OCI-LY1 (cell line): ENCODE results near the gene CACNA2D3.

Experiments used
- CTCF ChIP-seq: fragments of 200-600 bp; sonication (generic), shearing (Covaris generic); IDR thresholded peaks from 2 replicates; pipeline ENCODE4 v1.5.1; 2017; ENCODE audit warnings: mild to moderate bottlenecking, antibody characterized with exemption, low read length, moderate library complexity, mixed read lengths
- EZH2 ChIP-seq: fragments of 200-600 bp; sonication (generic), shearing (Covaris generic); IDR thresholded peaks from 2 replicates; pipeline ENCODE4 v1.8.0; 2017; ENCODE audit warnings: borderline replicate concordance, mixed run types, mild to moderate bottlenecking, antibody characterized with exemption, low read length, moderate library complexity, mixed read lengths

GRCh38 chr3:54986294-54986693 lies 863.9 kb downstream of the CACNA2D3 start:
- TF ChIP-seq CTCF (no peak), EZH2 (no peak)
